ENCODE measurements around the gene HS3ST4.

DNA sequence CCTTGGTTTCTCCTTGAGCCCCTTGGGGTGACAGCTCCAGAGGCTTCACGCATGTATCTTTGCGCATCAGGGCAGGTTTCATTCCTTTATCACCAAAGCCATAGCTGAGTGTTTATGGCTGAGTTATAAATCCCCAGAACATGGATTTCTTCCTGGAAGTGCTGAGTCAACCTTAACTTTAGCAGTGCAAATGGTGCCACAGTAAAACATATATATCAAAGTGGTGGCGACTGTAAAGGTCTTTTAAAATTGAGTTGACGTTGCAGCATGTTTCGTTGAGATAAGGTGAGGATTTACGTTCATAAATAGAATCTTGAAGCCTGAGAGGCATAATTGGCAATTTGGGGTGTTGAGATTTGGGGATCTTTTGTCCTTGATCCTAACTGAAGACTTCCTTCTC is 214.1 kb downstream of the HS3ST4 start:
- TF ChIP-seq, protein P1, sequence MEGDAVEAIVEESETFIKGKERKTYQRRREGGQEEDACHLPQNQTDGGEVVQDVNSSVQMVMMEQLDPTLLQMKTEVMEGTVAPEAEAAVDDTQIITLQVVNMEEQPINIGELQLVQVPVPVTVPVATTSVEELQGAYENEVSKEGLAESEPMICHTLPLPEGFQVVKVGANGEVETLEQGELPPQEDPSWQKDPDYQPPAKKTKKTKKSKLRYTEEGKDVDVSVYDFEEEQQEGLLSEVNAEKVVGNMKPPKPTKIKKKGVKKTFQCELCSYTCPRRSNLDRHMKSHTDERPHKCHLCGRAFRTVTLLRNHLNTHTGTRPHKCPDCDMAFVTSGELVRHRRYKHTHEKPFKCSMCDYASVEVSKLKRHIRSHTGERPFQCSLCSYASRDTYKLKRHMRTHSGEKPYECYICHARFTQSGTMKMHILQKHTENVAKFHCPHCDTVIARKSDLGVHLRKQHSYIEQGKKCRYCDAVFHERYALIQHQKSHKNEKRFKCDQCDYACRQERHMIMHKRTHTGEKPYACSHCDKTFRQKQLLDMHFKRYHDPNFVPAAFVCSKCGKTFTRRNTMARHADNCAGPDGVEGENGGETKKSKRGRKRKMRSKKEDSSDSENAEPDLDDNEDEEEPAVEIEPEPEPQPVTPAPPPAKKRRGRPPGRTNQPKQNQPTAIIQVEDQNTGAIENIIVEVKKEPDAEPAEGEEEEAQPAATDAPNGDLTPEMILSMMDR (IDR thresholded peaks at IDR 0.05) = no peak
- TF ChIP-seq ZFX (IDR thresholded peaks at IDR 0.05; ENCODE audit: borderline replicate concordance) = no peak
